H1 (cell line): ENCODE data around the gene FGF4.

Experiments used
- CTCF ChIP-seq, 3 experiments: IDR thresholded peaks; 1 replicate in 2 of 3; 2 replicates in 1 of 3; pipeline versions ENCODE4 v1.5.1 to v1.6.1; 2011; ENCODE audit warnings: low read length in 3 of 3, mild to moderate bottlenecking in 3 of 3, inconsistent platforms in 2 of 3, low read depth in 1 of 3, moderate library complexity in 1 of 3; ENCODE audit not compliant: insufficient read depth in 1 of 3; ENCODE audit errors: control extremely low read depth in 1 of 3
- EP300 ChIP-seq, 2 experiments: IDR thresholded peaks; 1 replicate in 1 of 2; 2 replicates in 1 of 2; pipeline ENCODE4 v1.6.1; 2011 to 2012; ENCODE audit warnings: low read depth in 2 of 2, low read length in 2 of 2, mild to moderate bottlenecking in 2 of 2, borderline replicate concordance in 1 of 2, inconsistent platforms in 1 of 2, moderate library complexity in 1 of 2
- EZH2 ChIP-seq: fragments of 200-600 bp; sonication (generic); IDR thresholded peaks from 2 replicates; pipeline ENCODE4 v1.7.1; 2012; ENCODE audit warnings: low read depth, mild to moderate bottlenecking, moderate library complexity, low read length, inconsistent platforms; ENCODE audit not compliant: severe bottlenecking
- JUN ChIP-seq: IDR thresholded peaks from 2 replicates; pipeline ENCODE4 v1.6.1; 2011; ENCODE audit warnings: low read depth, mild to moderate bottlenecking, improper control_type of control experiment, low read length
- POLR2A ChIP-seq, 2 experiments: IDR thresholded peaks; 1 replicate in 1 of 2; 2 replicates in 1 of 2; pipeline ENCODE4 v1.6.1; 2011; ENCODE audit warnings: low read depth in 2 of 2, low read length in 2 of 2, mild to moderate bottlenecking in 2 of 2; ENCODE audit errors: control extremely low read depth in 1 of 2
- POLR2AphosphoS5 ChIP-seq: IDR thresholded peaks from 2 replicates; pipeline ENCODE4 v1.6.1; 2011; ENCODE audit warnings: low read depth, low read length
- RAD21 ChIP-seq, 2 experiments: IDR thresholded peaks in 1 of 2; conservative IDR thresholded peaks in 1 of 2; 2 replicates each; pipeline ENCODE4 v1.6.1; 2011; ENCODE audit warnings: low read depth in 2 of 2, low read length in 2 of 2, improper control_type of control experiment in 1 of 2, inconsistent platforms in 1 of 2, mild to moderate bottlenecking in 1 of 2, moderate library complexity in 1 of 2
- RBBP5 ChIP-seq: IDR thresholded peaks from 2 replicates; pipeline ENCODE4 v1.7.1; 2012; ENCODE audit warnings: low read depth, mild to moderate bottlenecking, inconsistent platforms, low read length, moderate library complexity, borderline replicate concordance
- TAF1 ChIP-seq: IDR thresholded peaks from 2 replicates; pipeline ENCODE4 v1.6.1; 2011; ENCODE audit warnings: mild to moderate bottlenecking, low read depth, low read length
- TBP ChIP-seq: IDR thresholded peaks from 2 replicates; pipeline ENCODE4 v1.6.1; 2011; ENCODE audit warnings: low read depth, low read length, improper control_type of control experiment
- TEAD4 ChIP-seq: IDR thresholded peaks from 2 replicates; pipeline ENCODE4 v1.6.1; 2012; ENCODE audit warnings: low read depth, low read length, inconsistent platforms, mixed read lengths
- ZNF274 ChIP-seq: IDR thresholded peaks from 2 replicates; pipeline ENCODE4 v1.7.0; 2012; ENCODE audit warnings: low read length, borderline replicate concordance; ENCODE audit errors: extremely low read depth
- TF ChIP-seq, protein P1 (sequence below): IDR thresholded peaks from 2 replicates; pipeline ENCODE4 v1.6.1; 2012; ENCODE audit warnings: inconsistent platforms

- TF ChIP-seq ZNF274 (no peak), CTCF (IDR thresholded peaks at IDR 0.05; ENCODE audit: control extremely low read depth in 1 of 3, insufficient read depth in 1 of 3, low read depth in 1 of 3, low read length in 3 of 3) (no peak), POLR2AphosphoS5 (no peak), EZH2 (no peak), RBBP5 (no peak), JUN (no peak), EP300 (IDR thresholded peaks at IDR 0.05; ENCODE audit: borderline replicate concordance in 1 of 2, low read depth in 2 of 2, low read length in 2 of 2) (no peak), TEAD4 (no peak), TAF1 (no peak), POLR2A (IDR thresholded peaks at IDR 0.05; ENCODE audit: control extremely low read depth in 1 of 2, low read depth in 2 of 2, low read length in 2 of 2) (no peak), TBP (no peak), RAD21 (IDR thresholded peaks at IDR 0.05 in 1 of 2, conservative IDR thresholded peaks at IDR 0.05 in 1 of 2; ENCODE audit: low read depth in 2 of 2, low read length in 2 of 2) (no peak)
- TF ChIP-seq, protein P1, sequence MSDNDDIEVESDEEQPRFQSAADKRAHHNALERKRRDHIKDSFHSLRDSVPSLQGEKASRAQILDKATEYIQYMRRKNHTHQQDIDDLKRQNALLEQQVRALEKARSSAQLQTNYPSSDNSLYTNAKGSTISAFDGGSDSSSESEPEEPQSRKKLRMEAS = no peak
These were observed 45.3 kb upstream of the FGF4 start for GRCh38 chr11:69820441-69820840.
